Smooth muscle cell (in vitro differentiated cells): ENCODE results near the gene REM2. TPM values are rescaled to one million over a fixed set of nuclear protein-coding genes. Genes with fewer than 3 reads are reported as not detected.

ENCODE experiments used
- DNase-seq: peaks from one replicate; lab custom pipeline; 2025; ENCODE audit not compliant: unreplicated experiment; lab: John Stamatoyannopoulos, UW
- H2AFZ ChIP-seq: fragments of 200-600 bp; sonication (generic); 2 replicates; pipeline ENCODE4 v1.6.0; 2016; ENCODE audit warnings: antibody characterized with exemption, low read depth, mild to moderate bottlenecking
- H3F3A ChIP-seq: fragments of 200-600 bp; sonication (generic); 2 replicates; pipeline ENCODE4 v1.6.0; 2017; ENCODE audit warnings: antibody characterized with exemption, low read depth
- H3K27ac ChIP-seq: fragments of 200-600 bp; sonication (generic); 2 replicates; pipeline ENCODE4 v1.5.1; 2016; ENCODE audit warnings: low read depth, mild to moderate bottlenecking
- H3K27me3 ChIP-seq: fragments of 200-600 bp; sonication (generic); 2 replicates; pipeline ENCODE4 v1.6.1; 2016; ENCODE audit warnings: low read depth, mild to moderate bottlenecking
- H3K36me3 ChIP-seq: fragments of 200-600 bp; sonication (generic); 2 replicates; pipeline ENCODE4 v1.5.1; 2016; ENCODE audit warnings: low read depth
- H3K4me1 ChIP-seq: fragments of 200-600 bp; sonication (generic); 2 replicates; pipeline ENCODE4 v1.5.1; 2016; ENCODE audit warnings: low read depth
- H3K4me2 ChIP-seq: fragments of 200-600 bp; sonication (generic); 2 replicates; pipeline ENCODE4 v1.6.0; 2016; ENCODE audit warnings: mild to moderate bottlenecking
- H3K4me3 ChIP-seq: fragments of 200-600 bp; sonication (generic); 2 replicates; pipeline ENCODE4 v1.5.1; 2016; ENCODE audit warnings: mild to moderate bottlenecking
- H3K79me2 ChIP-seq: fragments of 200-600 bp; sonication (generic); 2 replicates; pipeline ENCODE4 v1.6.0; 2016; ENCODE audit warnings: low read depth, mild to moderate bottlenecking
- H3K9ac ChIP-seq: fragments of 200-600 bp; sonication (generic); 2 replicates; pipeline ENCODE4 v1.6.0; 2016; ENCODE audit warnings: low read depth
- H3K9me3 ChIP-seq: fragments of 200-600 bp; sonication (generic); replicated peaks from 2 replicates; pipeline ENCODE4 v1.5.1; 2016; ENCODE audit warnings: low read depth
- H4K20me1 ChIP-seq: fragments of 200-600 bp; sonication (generic); 2 replicates; pipeline ENCODE4 v1.6.0; 2016; ENCODE audit warnings: low read depth
- WGBS: methylation state at CpG from one replicate; pipeline ENCODE4 v1.1.7; 2016; ENCODE audit warnings: low lambda C conversion rate; 5-methylcytosine and 5-hydroxymethylcytosine counted together
- polyA plus RNA-seq: library from polyadenylated mRNA; unstranded; fragments of >200 nt; fragmentation: Nextera tagmentation; extraction: Ambion mirVana; gene quantifications from 2 replicates; pipeline ENCODE4 v1.2.1, GENCODE V29; 2016
- total RNA-seq: library from RNA; depleted of rRNA; stranded (reverse); fragments of >200 nt; gene quantifications from 2 replicates; pipeline ENCODE4 v1.2.3, GENCODE V29; 2014
- TF ChIP-seq, protein P1 (sequence below): fragments of 200-600 bp; sonication (generic); IDR thresholded peaks from 2 replicates; pipeline ENCODE4 v1.5.1; 2017; ENCODE audit warnings: borderline replicate concordance, mild to moderate bottlenecking, antibody characterized with exemption; ENCODE audit not compliant: insufficient read depth, poor library complexity, severe bottlenecking

The REM2 gene
- total and polyA plus RNA-seq, 2 experiments from 2014 or later = 1.6 to 2.6 TPM

DNA sequence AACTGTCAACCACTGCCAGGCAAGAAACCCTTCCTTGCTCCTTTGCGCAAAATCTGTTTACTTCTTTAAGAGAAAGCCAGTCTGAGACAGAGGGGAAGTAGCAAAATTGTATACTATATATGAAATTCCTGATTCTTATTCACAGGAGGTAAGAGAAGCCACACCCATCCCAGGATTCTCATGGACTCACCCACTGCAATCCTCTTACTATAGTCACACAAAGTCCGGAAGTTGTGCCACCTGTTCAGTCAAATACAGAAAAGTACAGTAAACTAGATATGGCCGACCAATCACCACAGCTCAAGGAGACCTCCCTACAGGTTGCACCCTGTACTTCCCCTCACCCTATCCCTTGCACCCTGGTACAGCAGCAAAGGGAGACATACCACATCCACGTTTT, 43.3 kb downstream of the REM2 start:
- WGBS = 93% methylated on average over 4 of the region's 4 CpGs

GRCh38 chr14:22928237-22929103, 45.4 kb downstream of the REM2 start:
- no peak for DNase-seq
- TF ChIP-seq, protein P1, sequence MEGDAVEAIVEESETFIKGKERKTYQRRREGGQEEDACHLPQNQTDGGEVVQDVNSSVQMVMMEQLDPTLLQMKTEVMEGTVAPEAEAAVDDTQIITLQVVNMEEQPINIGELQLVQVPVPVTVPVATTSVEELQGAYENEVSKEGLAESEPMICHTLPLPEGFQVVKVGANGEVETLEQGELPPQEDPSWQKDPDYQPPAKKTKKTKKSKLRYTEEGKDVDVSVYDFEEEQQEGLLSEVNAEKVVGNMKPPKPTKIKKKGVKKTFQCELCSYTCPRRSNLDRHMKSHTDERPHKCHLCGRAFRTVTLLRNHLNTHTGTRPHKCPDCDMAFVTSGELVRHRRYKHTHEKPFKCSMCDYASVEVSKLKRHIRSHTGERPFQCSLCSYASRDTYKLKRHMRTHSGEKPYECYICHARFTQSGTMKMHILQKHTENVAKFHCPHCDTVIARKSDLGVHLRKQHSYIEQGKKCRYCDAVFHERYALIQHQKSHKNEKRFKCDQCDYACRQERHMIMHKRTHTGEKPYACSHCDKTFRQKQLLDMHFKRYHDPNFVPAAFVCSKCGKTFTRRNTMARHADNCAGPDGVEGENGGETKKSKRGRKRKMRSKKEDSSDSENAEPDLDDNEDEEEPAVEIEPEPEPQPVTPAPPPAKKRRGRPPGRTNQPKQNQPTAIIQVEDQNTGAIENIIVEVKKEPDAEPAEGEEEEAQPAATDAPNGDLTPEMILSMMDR = no peak
- H3K36me3 ChIP-seq = peaks cover 4% of the 10 kb centered on the region
- H3K27ac ChIP-seq = peak overlapping the region; percentile 79
- peaks cover 15% of the 10 kb centered on the region for H3K4me1 ChIP-seq
- H2AFZ ChIP-seq = peak overlapping the region; percentile 68
- peaks cover 18% of the 10 kb centered on the region for H3K79me2 ChIP-seq
- H3K9ac ChIP-seq = peak overlapping the region; percentile 90
- H3F3A ChIP-seq = peaks cover 5% of the 10 kb centered on the region
- H3K4me2 ChIP-seq = peak overlapping the region; percentile 91
- H4K20me1 ChIP-seq = no peaks in the 10 kb centered on the region
- WGBS = 32% methylated on average over 12 of the region's 12 CpGs
- H3K9me3 ChIP-seq = no peaks in the 10 kb centered on the region
- peak overlapping the region; percentile 81 for H3K4me3 ChIP-seq
- no peaks in the 10 kb centered on the region for H3K27me3 ChIP-seq

More for the DNA sequence above, 43.3 kb downstream of the REM2 start:
- no peak for DNase-seq
- no peaks in the 10 kb centered on the region for H4K20me1 ChIP-seq
- no peak overlapping the region for H3K4me2 ChIP-seq
- no peak overlapping the region for H3K4me3 ChIP-seq
- H3K27me3 ChIP-seq = no peaks in the 10 kb centered on the region
- H3K36me3 ChIP-seq = peaks cover 10% of the 10 kb centered on the region
- TF ChIP-seq, protein P1 = no peak
- H3K27ac ChIP-seq = no peak overlapping the region
- H3K9me3 ChIP-seq = no peaks in the 10 kb centered on the region
- H3K9ac ChIP-seq = no peak overlapping the region
- no peak overlapping the region for H2AFZ ChIP-seq
- H3K79me2 ChIP-seq = peaks cover 18% of the 10 kb centered on the region
- peaks cover 5% of the 10 kb centered on the region for H3F3A ChIP-seq
- H3K4me1 ChIP-seq = peaks cover 15% of the 10 kb centered on the region

- Histone ChIP-seq H4K20me1 (no peaks in the 10 kb centered on the region), H2AFZ (peak within 1 kb of the TSS; percentile 87), H3K27ac (peak within 1 kb of the TSS; percentile 80), H3K9ac (peak within 1 kb of the TSS; percentile 90), H3K36me3 (peaks cover 4% of the 10 kb centered on the region), H3K9me3 (no peaks in the 10 kb centered on the region), H3K4me1 (peaks cover 15% of the 10 kb centered on the region), H3K79me2 (peaks cover 18% of the 10 kb centered on the region), H3K4me2 (peak within 1 kb of the TSS; percentile 92), H3F3A (peaks cover 5% of the 10 kb centered on the region), H3K4me3 (peak within 1 kb of the TSS; percentile 81), H3K27me3 (no peaks in the 10 kb centered on the region)
- WGBS = 1% methylated on average over 51 of the region's 51 CpGs
- TF ChIP-seq, protein P1 = no peak
- DNase-seq = peak; percentile 91
Measured at GRCh38 chr14:22929104-22929960, 46.3 kb downstream of the REM2 start, which contains the start of gene PRMT5. TSS of gene PRMT5 (minus strand) at chr14:22929376. CDS start at chr14:22929361, 15 bp downstream.
